OCI-LY7 (cell line): ENCODE data around the gene BPIFA2. TPM values are rescaled to one million over a fixed set of nuclear protein-coding genes. Genes with fewer than 3 reads are reported as not detected.

Experiments
- BruUV-seq: library from RNA; stranded (reverse); fragments of 400-500 nt; replicated peaks from 2 replicates; lab custom pipeline; 2021; lab: Mats Ljungman, UMichigan
- CTCF ChIA-PET: fragments of 300-600 bp; sonication (Branson Sonifier 250); formaldehyde crosslinking; loops from one replicate; lab custom pipeline; 2022; ENCODE audit warnings: antibody characterized with exemption; ENCODE audit not compliant: unreplicated experiment; lab: Charles Lee
- POLR2A ChIA-PET: fragments of 300-600 bp; sonication (Branson Sonifier 250); formaldehyde crosslinking; loops from one replicate; lab custom pipeline; 2022; ENCODE audit warnings: antibody characterized with exemption; lab: Charles Lee
- DNase-seq: peaks from one replicate; pipeline ENCODE4 v3.0.0-alpha.2; 2015; ENCODE audit warnings: low spot score
- H2AFZ ChIP-seq: fragments of 200-600 bp; sonication (generic), shearing (Covaris generic); 2 replicates; pipeline ENCODE4 v1.6.1; 2014; ENCODE audit warnings: mild to moderate bottlenecking, antibody characterized with exemption, low read length, moderate library complexity
- H3K27ac ChIP-seq: fragments of 200-600 bp; sonication (generic); 2 replicates; pipeline ENCODE4 v1.5.1; 2014; ENCODE audit warnings: mixed run types, low read depth, mild to moderate bottlenecking, moderate library complexity, low read length, inconsistent platforms; ENCODE audit not compliant: poor library complexity, severe bottlenecking
- H3K36me3 ChIP-seq: fragments of 200-600 bp; sonication (generic); 2 replicates; pipeline ENCODE4 v1.6.1; 2014; ENCODE audit warnings: mild to moderate bottlenecking, antibody characterized with exemption, low read length, moderate library complexity, mixed read lengths; ENCODE audit not compliant: insufficient read depth
- H3K4me1 ChIP-seq: fragments of 200-600 bp; sonication (generic); 2 replicates; pipeline ENCODE4 v1.5.1; 2014; ENCODE audit warnings: mild to moderate bottlenecking, low read length; ENCODE audit not compliant: insufficient read depth, poor library complexity, severe bottlenecking
- H3K4me2 ChIP-seq: fragments of 200-600 bp; sonication (generic); 2 replicates; pipeline ENCODE4 v1.6.1; 2014; ENCODE audit warnings: mild to moderate bottlenecking, low read length
- H3K4me3 ChIP-seq: fragments of 200-600 bp; sonication (generic); 2 replicates; pipeline ENCODE4 v1.5.1; 2014; ENCODE audit warnings: mild to moderate bottlenecking, low read depth, low read length; ENCODE audit not compliant: poor library complexity, severe bottlenecking
- H3K79me2 ChIP-seq: fragments of 200-600 bp; sonication (generic); 2 replicates; pipeline ENCODE4 v1.6.1; 2016; ENCODE audit warnings: low read depth, mild to moderate bottlenecking, low read length, moderate library complexity, mixed read lengths; ENCODE audit not compliant: insufficient read depth
- H3K9me2 ChIP-seq: fragments of 200-600 bp; sonication (generic); 2 replicates; pipeline ENCODE4 v1.6.1; 2016; ENCODE audit warnings: mild to moderate bottlenecking, low read length, mixed read lengths; ENCODE audit not compliant: insufficient read depth
- H3K9me3 ChIP-seq: fragments of 200-600 bp; sonication (generic); 2 replicates; pipeline ENCODE4 v1.6.1; 2014; ENCODE audit warnings: mild to moderate bottlenecking, mixed run types, low read length, mixed read lengths
- H4K20me1 ChIP-seq: fragments of 200-600 bp; sonication (generic); 2 replicates; pipeline ENCODE4 v1.6.1; 2014; ENCODE audit warnings: mild to moderate bottlenecking, antibody characterized with exemption, low read length, moderate library complexity, mixed read lengths; ENCODE audit not compliant: insufficient read depth
- EZH2phosphoT487 ChIP-seq: fragments of 200-600 bp; sonication (generic); IDR thresholded peaks from 2 replicates; pipeline ENCODE4 v1.6.1; 2018; ENCODE audit warnings: low read depth, borderline replicate concordance, mild to moderate bottlenecking, mixed run types, antibody characterized with exemption, low read length, moderate library complexity, mixed read lengths
- intact Hi-C: fragments of 100-400 bp; cut with micrococcal nuclease; formaldehyde crosslinking; loops from one replicate; pipeline ENCODE4 v1.10.0; 2022; ENCODE audit not compliant: unreplicated experiment
- total RNA-seq, 2 experiments: library from RNA; depleted of rRNA in 1 of 2; stranded (reverse); fragments of >200 nt in 1 of 2; shearing (Covaris generic) in 1 of 2; gene quantifications; 2 replicates each; pipeline ENCODE4 v1.2.3, GENCODE V29; 2014 to 2022
- TF ChIP-seq, protein P1 (sequence below): fragments of 200-600 bp; sonication (generic); conservative IDR thresholded peaks from 2 replicates; pipeline ENCODE4 v1.5.1; 2014; ENCODE audit warnings: mild to moderate bottlenecking, antibody characterized with exemption, low read length, moderate library complexity, mixed read lengths

BPIFA2 gene
- total RNA-seq, 2 experiments from 2014 or later = not detected

DNA sequence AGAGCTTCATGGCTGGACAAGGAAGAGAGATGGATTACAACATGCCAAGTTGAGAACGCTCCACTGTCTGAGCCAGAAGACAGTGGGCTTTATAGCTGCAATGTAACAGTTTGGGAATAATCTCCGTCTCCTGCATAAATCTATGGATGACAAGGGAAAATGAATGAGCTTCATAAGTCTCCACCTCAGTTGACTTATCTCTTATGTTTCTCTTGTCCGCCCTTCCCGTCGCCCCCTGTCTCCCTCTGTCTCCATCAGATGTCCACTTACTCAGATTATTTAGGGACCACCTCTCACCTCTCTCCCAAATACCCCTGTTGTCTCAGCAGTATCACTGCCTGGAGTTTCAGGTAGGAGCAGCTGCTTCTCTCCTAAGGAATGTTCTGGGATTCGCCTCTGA lies 13.7 kb upstream of the BPIFA2 start:
- no peak overlapping the region for H2AFZ ChIP-seq
- H3K9me3 ChIP-seq = no peaks in the 10 kb centered on the region

DNA sequence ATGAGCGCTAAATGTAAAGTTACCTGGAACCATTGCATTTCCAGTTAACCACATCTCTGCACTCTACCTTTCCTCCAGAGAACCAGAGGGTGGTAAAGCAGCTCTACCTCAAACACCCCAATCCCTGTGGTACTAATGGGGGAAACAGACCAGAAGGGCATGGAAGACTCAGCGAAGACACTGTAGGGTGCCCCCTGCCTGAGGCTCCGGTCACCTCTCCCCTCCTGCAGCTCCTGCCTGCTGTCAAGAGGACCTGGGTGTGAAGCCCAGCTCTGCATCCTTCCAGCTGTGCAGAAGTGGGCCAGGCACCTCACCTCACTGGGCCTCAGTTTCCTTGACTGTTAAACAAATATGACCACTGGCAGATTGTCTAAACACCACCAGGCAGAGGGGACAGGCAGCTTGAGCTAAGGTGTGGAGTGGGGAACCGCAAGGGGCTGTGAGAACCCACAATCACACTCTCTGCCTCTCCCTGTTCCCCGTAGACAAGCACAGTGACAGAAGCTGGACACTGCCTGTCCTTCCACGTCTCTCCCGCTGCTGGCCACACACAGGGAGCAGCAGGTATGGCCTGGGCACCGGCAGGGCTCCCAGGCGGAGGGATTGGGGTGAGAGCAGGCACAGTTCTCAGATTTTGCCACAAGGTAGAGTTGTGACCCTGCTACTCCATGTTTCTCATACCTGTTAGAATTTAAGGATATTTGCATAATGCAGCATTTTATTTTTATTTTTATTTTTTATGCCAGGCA lies 9.1 kb upstream of the BPIFA2 start:
- ChIA-PET CTCF (no interaction called here), POLR2A (no interaction called here)
- Histone ChIP-seq H3K4me2 (no peak overlapping the region), H2AFZ (no peak overlapping the region), H3K4me1 (no peaks in the 10 kb centered on the region), H3K79me2 (no peaks in the 10 kb centered on the region), H4K20me1 (no peaks in the 10 kb centered on the region), H3K27ac (no peak overlapping the region), H3K4me3 (no peak overlapping the region), H3K9me2 (no peaks in the 10 kb centered on the region), H3K36me3 (no peaks in the 10 kb centered on the region), H3K9me3 (no peaks in the 10 kb centered on the region)
- TF ChIP-seq EZH2phosphoT487 = no peak
- TF ChIP-seq, protein P1, sequence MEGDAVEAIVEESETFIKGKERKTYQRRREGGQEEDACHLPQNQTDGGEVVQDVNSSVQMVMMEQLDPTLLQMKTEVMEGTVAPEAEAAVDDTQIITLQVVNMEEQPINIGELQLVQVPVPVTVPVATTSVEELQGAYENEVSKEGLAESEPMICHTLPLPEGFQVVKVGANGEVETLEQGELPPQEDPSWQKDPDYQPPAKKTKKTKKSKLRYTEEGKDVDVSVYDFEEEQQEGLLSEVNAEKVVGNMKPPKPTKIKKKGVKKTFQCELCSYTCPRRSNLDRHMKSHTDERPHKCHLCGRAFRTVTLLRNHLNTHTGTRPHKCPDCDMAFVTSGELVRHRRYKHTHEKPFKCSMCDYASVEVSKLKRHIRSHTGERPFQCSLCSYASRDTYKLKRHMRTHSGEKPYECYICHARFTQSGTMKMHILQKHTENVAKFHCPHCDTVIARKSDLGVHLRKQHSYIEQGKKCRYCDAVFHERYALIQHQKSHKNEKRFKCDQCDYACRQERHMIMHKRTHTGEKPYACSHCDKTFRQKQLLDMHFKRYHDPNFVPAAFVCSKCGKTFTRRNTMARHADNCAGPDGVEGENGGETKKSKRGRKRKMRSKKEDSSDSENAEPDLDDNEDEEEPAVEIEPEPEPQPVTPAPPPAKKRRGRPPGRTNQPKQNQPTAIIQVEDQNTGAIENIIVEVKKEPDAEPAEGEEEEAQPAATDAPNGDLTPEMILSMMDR = no peak
- BruUV-seq = no TSS peak
- DNase-seq = no peak
- intact Hi-C loops = no loop called here

More for the DNA sequence above, 13.7 kb upstream of the BPIFA2 start:
- TF ChIP-seq, protein P1 = no peak
- no peak for TF ChIP-seq EZH2phosphoT487
- no peaks in the 10 kb centered on the region for H3K4me1 ChIP-seq
- intact Hi-C loops = no loop called here
- no peaks in the 10 kb centered on the region for H3K79me2 ChIP-seq
- BruUV-seq = no TSS peak
- ChIA-PET POLR2A (interaction anchor here (1.0 kb wide), 1 partner anchor 53 kb away, joined by 6 read pairs; no protein-coding TSS in a partner anchor), CTCF (no interaction called here)
- H3K4me2 ChIP-seq = no peak overlapping the region
- H3K9me2 ChIP-seq = no peaks in the 10 kb centered on the region
- H3K4me3 ChIP-seq = no peak overlapping the region
- H4K20me1 ChIP-seq = no peaks in the 10 kb centered on the region
- no peak overlapping the region for H3K27ac ChIP-seq
- no peak for DNase-seq
- H3K36me3 ChIP-seq = no peaks in the 10 kb centered on the region

DNA sequence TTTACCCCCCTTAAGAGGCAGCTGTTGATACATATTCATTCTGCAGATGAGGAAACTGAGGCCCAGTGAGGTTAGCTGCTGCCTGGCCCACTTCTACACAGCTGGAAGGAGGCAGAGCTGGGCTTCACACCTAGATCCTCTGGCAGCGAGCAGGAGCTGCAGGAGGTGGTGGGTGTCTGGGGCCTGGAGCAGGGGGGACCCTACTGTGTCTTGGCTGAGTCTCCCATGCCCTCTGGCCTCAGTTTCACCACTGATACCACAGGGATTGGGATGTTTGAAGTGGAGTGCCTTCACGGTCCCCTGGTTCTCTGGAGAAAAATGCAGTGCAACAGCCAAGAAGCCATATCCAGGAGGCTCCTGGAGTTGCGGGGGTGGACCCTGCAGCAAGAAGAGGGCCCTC lies 8.2 kb upstream of the BPIFA2 start:
- DNase-seq = no peak
- Histone ChIP-seq H4K20me1 (no peaks in the 10 kb centered on the region), H3K9me2 (no peaks in the 10 kb centered on the region), H3K9me3 (no peaks in the 10 kb centered on the region), H3K79me2 (no peaks in the 10 kb centered on the region), H2AFZ (no peak overlapping the region), H3K4me3 (no peak overlapping the region), H3K27ac (no peak overlapping the region), H3K4me2 (no peak overlapping the region), H3K36me3 (no peaks in the 10 kb centered on the region), H3K4me1 (no peaks in the 10 kb centered on the region)
- ChIA-PET POLR2A (no interaction called here), CTCF (no interaction called here)
- intact Hi-C loops = no loop called here
- TF ChIP-seq, protein P1 = no peak
- TF ChIP-seq EZH2phosphoT487 = no peak
- no TSS peak for BruUV-seq
